HG03159 (cell line): ENCODE measurements around the gene CRELD2.

ENCODE experiments used
- ATAC-seq: cut with Tn5 transposase; IDR thresholded peaks from one replicate; pipeline ENCODE4 v1.9.1; 2021; ENCODE audit warnings: mild to moderate bottlenecking, moderate library complexity; ENCODE audit not compliant: unreplicated experiment

The CRELD2 gene

GRCh38 chr22:49955581-49956417 is 37.4 kb downstream of the CRELD2 start:
- no peak for ATAC-seq

GRCh38 chr22:49956418-49956770 is 38.0 kb downstream of the CRELD2 start:
- no peak for ATAC-seq

DNA sequence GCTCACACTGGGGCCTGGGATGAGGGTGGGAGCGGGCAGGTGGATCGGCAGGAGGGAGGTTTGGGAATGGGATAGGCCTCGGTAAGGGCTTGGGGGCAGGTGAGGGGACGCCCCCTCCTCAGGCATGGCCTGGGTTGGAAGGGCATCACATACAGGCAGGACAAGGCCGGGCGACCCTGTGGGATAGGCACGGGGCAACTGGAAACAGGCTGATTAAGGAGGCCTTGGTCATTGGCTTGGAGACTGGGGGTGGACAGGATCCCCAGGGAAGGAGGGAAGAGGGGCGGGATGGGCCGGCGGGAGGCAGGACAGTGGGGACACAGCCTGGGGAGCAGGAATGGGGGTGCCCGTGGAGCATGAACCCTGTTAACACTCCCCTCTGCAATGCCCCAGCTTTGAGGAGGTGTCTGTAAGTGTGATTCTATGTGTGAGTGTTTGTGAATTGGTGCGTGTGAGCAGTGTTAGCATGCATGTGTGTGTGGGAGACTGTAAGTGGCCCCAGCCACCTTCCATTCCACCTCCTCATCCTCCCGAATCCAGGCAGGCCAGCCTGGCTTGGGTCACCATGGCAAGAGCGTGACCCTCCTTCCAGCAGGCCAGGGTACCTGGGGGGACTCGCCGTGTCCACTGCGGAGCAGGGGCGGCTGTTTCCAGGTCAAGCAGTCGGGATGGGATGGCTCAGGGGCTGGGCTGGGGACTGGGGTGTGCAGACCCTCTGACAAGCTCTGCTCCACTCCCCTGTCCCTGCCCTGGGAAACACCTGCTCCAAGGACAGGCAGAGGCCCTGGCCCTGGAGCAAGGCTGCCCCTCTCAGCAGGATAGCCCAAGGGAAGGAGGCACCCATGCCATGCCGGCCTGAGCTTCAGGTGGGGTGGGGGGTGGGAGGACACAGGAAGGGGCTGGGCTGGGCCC is 38.7 kb downstream of the CRELD2 start:
- no peak for ATAC-seq

DNA sequence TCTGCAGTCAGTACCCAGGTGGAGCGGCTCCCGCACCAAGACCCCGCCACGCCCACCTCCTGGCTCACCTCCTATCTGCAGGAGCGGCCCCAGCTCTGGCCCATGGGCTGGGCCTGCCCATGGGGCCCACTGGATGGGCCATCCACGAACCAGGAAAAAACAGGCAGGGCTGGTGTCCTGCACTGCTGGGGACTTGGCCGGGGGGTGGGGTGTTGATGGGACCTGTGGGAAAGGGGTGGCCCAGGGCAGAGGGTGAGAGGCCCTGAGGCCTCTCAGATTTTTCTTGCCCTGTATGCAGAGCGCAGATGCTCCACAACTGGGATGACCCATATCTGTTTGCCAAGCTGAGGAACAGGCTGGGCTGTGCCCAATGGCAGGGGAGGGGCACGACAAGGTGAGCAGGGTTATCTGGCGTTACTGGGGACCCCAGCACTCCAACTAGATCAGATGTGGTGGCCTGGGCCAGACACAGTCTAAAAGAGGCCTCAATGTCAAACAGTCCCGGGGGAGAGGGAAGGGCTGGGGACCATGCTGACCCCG is 39.5 kb downstream of the CRELD2 start:
- ATAC-seq = no peak

- no peak for ATAC-seq
These were observed 40.0 kb downstream of the CRELD2 start for GRCh38 chr22:49958366-49958921.

DNA sequence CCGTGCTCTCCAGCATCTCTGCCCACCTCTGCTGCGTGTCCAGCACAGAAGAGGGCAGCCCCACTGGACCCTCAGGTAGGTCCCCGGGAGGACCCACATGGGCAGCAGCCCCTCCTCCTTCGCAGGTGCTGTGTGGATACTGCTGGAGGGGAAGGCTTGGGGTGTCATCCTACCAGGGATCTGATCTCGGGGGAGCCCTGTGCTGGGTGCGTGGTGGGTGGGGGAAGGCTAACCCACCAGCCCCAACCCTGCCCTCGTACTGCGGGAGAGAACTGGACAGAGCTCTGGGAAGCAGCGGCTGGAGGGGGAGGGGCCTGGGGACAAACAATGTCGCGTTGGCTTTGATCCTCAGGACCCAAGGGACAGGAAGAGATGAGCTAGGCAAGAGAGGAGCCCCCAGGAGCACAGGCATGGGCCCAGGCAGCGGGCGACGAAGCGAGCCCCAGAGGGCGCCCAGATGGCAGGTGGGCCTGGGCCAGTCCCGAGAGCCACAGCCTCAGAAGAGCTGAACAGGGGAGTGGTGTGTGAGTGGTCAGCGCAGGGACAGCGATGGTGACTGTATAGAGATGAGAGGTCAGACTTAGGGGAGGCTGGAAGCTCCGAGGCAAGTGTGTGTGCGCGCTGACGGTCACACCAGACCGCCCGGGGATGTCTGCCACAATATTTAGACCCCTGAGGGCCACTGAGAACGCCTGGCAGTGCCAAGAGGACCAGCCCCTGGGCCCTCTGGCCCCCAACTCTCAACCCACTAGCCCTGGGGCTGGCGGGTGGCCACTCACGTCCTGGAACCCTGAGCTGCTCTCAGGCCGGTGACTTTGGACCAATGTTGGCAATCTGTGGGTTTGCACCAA is 40.7 kb downstream of the CRELD2 start:
- ATAC-seq = no peak

DNA sequence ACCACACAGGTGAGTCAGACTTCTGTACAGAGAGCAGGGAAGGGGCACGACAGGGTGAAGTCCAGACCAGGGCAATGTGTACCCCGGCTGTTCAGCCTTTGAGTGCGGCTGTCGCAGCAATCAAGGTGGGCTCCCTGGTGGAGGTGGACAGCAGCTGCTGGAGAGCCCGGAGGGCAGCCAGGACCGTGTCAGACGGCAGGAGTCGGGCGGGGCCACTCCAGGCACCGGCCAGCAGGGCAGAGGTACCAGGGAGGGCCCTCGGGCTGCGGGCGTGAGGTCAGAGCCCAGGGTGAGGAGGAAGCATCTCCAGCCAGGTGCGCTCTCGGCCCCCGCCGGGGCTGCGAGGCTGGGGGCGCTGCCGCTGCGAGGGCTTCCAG is 41.3 kb downstream of the CRELD2 start:
- no peak for ATAC-seq

GRCh38 chr22:49960159-49961004 is 41.9 kb downstream of the CRELD2 start, which contains the start of gene PIM3:
TSS of gene PIM3 (plus strand) at chr22:49960772. CDS start at chr22:49960948, 176 bp downstream.
- ATAC-seq = peak; percentile 56

GRCh38 chr22:49961005-49961600 is 42.7 kb downstream of the CRELD2 start:
- ATAC-seq = no peak

DNA sequence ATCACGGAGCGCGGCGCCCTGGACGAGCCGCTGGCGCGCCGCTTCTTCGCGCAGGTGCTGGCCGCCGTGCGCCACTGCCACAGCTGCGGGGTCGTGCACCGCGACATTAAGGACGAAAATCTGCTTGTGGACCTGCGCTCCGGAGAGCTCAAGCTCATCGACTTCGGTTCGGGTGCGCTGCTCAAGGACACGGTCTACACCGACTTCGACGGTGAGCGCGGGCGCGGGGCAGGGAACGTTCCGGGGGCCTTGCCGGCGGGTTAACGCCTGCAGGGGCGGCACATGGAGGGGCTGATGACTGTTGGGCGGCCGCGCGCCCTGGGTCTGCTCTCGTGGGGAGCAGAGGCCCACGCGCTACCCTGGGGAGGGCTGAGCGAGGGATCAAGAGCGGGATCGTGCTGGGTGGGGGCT is 43.2 kb downstream of the CRELD2 start:
- no peak for ATAC-seq

- ATAC-seq = no peak
These were observed 43.7 kb downstream of the CRELD2 start for GRCh38 chr22:49962012-49962750.

- ATAC-seq = no peak
These were observed 44.6 kb downstream of the CRELD2 start for GRCh38 chr22:49962751-49963646.

GRCh38 chr22:49963647-49964026 is 45.2 kb downstream of the CRELD2 start:
- no peak for ATAC-seq

DNA sequence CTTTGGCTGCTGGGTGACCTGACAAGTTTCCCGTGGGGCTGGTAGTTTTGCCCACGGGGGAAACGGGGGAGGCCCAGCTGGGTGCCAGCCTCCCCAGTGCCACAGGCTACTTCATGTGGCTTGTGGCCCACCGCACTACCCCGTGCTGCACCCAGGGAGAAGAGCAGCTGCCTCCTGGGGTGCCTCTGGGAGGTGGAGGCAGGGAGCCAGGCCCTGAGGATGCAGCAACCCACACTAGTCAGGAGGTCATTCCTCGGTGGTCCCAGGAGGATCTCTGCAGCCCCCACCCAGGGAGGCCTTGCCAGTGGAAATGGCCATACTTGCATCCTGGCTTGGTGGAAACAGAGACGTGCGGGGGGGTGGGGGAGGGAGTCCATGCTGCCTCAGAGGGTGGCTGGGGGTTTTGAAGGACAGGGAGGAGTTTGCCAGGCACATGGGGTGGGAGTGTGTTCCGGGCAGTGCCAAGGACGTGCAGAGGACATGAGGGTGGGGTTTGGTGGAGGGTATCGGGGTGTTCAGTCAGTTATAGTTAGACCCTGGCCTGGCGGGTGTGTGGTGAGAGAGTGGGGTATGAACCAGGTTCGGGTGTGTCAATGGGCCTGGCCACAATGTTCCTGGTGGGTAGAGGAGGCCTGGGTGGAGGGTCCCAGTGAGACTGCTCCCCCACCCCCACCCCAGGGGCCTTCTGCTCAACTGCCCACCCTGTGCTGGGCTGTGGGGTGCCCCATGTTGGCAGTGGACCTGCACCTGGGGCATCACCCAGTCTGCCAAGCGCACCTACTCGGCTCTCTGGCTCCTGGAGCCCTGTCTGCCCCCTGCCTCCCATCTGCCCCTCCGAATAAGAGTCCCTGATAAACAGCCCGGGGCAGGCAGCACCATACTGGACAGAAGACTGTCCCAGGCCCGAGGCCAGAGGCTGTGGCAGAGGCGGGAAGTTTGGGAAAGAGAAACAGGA is 46.0 kb downstream of the CRELD2 start:
- ATAC-seq = no peak

- ATAC-seq = no peak
These were observed 46.9 kb downstream of the CRELD2 start for GRCh38 chr22:49965091-49966040.
